Endothelial cell of umbilical vein (primary cell): Measurements from ENCODE around the gene MUTYH. TPM values are rescaled to one million over a fixed set of nuclear protein-coding genes. Genes with fewer than 3 reads are reported as not detected.

Source experiments
- BruUV-seq: library from RNA; stranded (reverse); fragments of 400-500 nt; replicated peaks from 2 replicates; lab custom pipeline; 2021; lab: Mats Ljungman, UMichigan
- CTCF ChIA-PET: fragments of 300-600, 350-600 bp; sonication (Branson Sonifier 250); formaldehyde crosslinking; loops from one replicate; lab custom pipeline; 2021; ENCODE audit warnings: antibody characterized with exemption, inconsistent platforms; lab: Charles Lee
- POLR2A ChIA-PET: fragments of 300-600, 350-600 bp; sonication (Branson Sonifier 250); formaldehyde crosslinking; loops from one replicate; lab custom pipeline; 2021; ENCODE audit warnings: antibody characterized with exemption, inconsistent platforms; lab: Charles Lee
- DNase-seq: peaks from one replicate; pipeline ENCODE4 v3.0.0-alpha.2; 2011; ENCODE audit warnings: low read depth, low spot score
- FAIRE-seq: peaks from 2 replicates; lab custom pipeline; 2011; peaks lifted over from hg19 to GRCh38; lab: Jason Lieb, UNC
- H2AFZ ChIP-seq: 2 replicates; pipeline ENCODE4 v1.6.0; 2012; ENCODE audit warnings: low read depth, low read length, control low read depth, inconsistent platforms
- H3K27ac ChIP-seq: 2 replicates; pipeline ENCODE4 v1.5.1; 2011; ENCODE audit warnings: low read depth, mild to moderate bottlenecking, control low read depth, low read length, moderate library complexity; ENCODE audit not compliant: insufficient read depth
- H3K27me3 ChIP-seq, 2 experiments: 2 replicates each; pipeline versions ENCODE4 v1.6.0 to v1.6.1; 2011; ENCODE audit warnings: low read length in 2 of 2, mixed read lengths in 1 of 2; ENCODE audit not compliant: control insufficient read depth in 2 of 2, insufficient read depth in 2 of 2
- H3K36me3 ChIP-seq, 2 experiments: 2 replicates in 1 of 2; 3 replicates in 1 of 2; pipeline ENCODE4 v1.5.1; 2011; ENCODE audit warnings: low read length in 2 of 2, mild to moderate bottlenecking in 1 of 2, moderate library complexity in 1 of 2; ENCODE audit not compliant: control insufficient read depth in 2 of 2, insufficient read depth in 2 of 2; ENCODE audit errors: extremely low read depth in 1 of 2
- H3K4me1 ChIP-seq: 3 replicates; pipeline ENCODE4 v1.5.1; 2011; ENCODE audit warnings: mild to moderate bottlenecking, low read length; ENCODE audit not compliant: control insufficient read depth, insufficient read depth; ENCODE audit errors: extremely low read depth
- H3K4me2 ChIP-seq: 2 replicates; pipeline ENCODE4 v1.6.1; 2011; ENCODE audit warnings: low read length, control low read depth, mixed read lengths; ENCODE audit not compliant: insufficient read depth
- H3K4me3 ChIP-seq, 3 experiments: fragments of 200-600 bp in 1 of 3; sonication (generic), shearing (Covaris generic) in 1 of 3; replicated peaks in 1 of 3; 2 replicates each; pipeline ENCODE4 v1.5.1; 2011 to 2016; ENCODE audit warnings: control low read depth in 3 of 3, low read length in 3 of 3, mild to moderate bottlenecking in 2 of 3, inconsistent platforms in 1 of 3, low read depth in 1 of 3, moderate library complexity in 1 of 3; ENCODE audit not compliant: insufficient read depth in 1 of 3
- H3K79me2 ChIP-seq: 2 replicates; pipeline ENCODE4 v1.6.0; 2012; ENCODE audit warnings: low read length, inconsistent platforms; ENCODE audit not compliant: control insufficient read depth, insufficient read depth
- H3K9ac ChIP-seq: replicated peaks from 2 replicates; pipeline ENCODE3; 2011; ENCODE audit warnings: low read length, control low read depth; ENCODE audit not compliant: insufficient read depth; ENCODE audit errors: extremely low read depth
- H3K9me1 ChIP-seq: replicated peaks from 3 replicates; pipeline ENCODE4 v1.6.0; 2011; ENCODE audit warnings: mild to moderate bottlenecking, low read length; ENCODE audit not compliant: control insufficient read depth, insufficient read depth; ENCODE audit errors: extremely low read depth
- H3K9me3 ChIP-seq: replicated peaks from 2 replicates; pipeline ENCODE4 v1.5.1; 2012; ENCODE audit warnings: low read length, inconsistent platforms; ENCODE audit not compliant: control insufficient read depth, insufficient read depth
- H4K20me1 ChIP-seq: replicated peaks from 2 replicates; pipeline ENCODE3; 2011; ENCODE audit warnings: mild to moderate bottlenecking, low read length; ENCODE audit not compliant: control insufficient read depth, insufficient read depth; ENCODE audit errors: extremely low read depth
- CTCF ChIP-seq, 2 donors: IDR thresholded peaks; 1 replicate in 1 of 2; 2 replicates in 1 of 2; pipeline ENCODE4 v1.5.1; 2011; ENCODE audit warnings: low read length in 2 of 2, mild to moderate bottlenecking in 2 of 2, moderate library complexity in 2 of 2, control low read depth in 1 of 2, inconsistent platforms in 1 of 2, low read depth in 1 of 2; ENCODE audit not compliant: insufficient read depth in 1 of 2; ENCODE audit errors: extremely low read depth in 1 of 2
- EZH2 ChIP-seq: IDR thresholded peaks from 2 replicates; pipeline ENCODE4 v1.6.1; 2012; ENCODE audit warnings: borderline replicate concordance, low read depth, mild to moderate bottlenecking, moderate library complexity, low read length, inconsistent platforms; ENCODE audit not compliant: severe bottlenecking
- FOS ChIP-seq: IDR thresholded peaks from 2 replicates; pipeline ENCODE4 v1.6.1; 2011; ENCODE audit warnings: mild to moderate bottlenecking, low read length, moderate library complexity, borderline replicate concordance; ENCODE audit not compliant: insufficient read depth
- GATA2 ChIP-seq: IDR thresholded peaks from 2 replicates; pipeline ENCODE4 v1.7.0; 2011; ENCODE audit warnings: low read depth, mild to moderate bottlenecking, moderate library complexity, mixed read lengths, low read length; ENCODE audit not compliant: insufficient read length, insufficient read depth
- JUN ChIP-seq: IDR thresholded peaks from 2 replicates; pipeline ENCODE4 v1.6.1; 2011; ENCODE audit warnings: borderline replicate concordance, low read depth; ENCODE audit not compliant: insufficient read length, insufficient read depth
- MAX ChIP-seq: IDR thresholded peaks from 2 replicates; pipeline ENCODE4 v1.6.1; 2011; ENCODE audit not compliant: insufficient read depth, insufficient read length
- MYC ChIP-seq: IDR thresholded peaks from one replicate; pipeline ENCODE4 v1.6.1; 2011; ENCODE audit warnings: mild to moderate bottlenecking, low read depth, low read length
- POLR2A ChIP-seq: IDR thresholded peaks from 2 replicates; pipeline ENCODE4 v1.6.1; 2012; ENCODE audit warnings: low read depth, mild to moderate bottlenecking, control low read depth, low read length
- POLR2AphosphoS5 ChIP-seq: IDR thresholded peaks from 2 replicates; pipeline ENCODE4 v1.6.1; 2012; ENCODE audit warnings: low read depth, mild to moderate bottlenecking, control low read depth, low read length, moderate library complexity; ENCODE audit not compliant: insufficient read depth
- dilution Hi-C: fragments of 300-500 bp; cut with MboI; formaldehyde crosslinking; loops from one replicate; pipeline ENCODE4 v1.15.0; 2019; ENCODE audit warnings: low sequenced_read_pairs; ENCODE audit not compliant: extremely low pct_ligation_motif_present
- intact Hi-C: fragments of 100-400 bp; cut with micrococcal nuclease; formaldehyde crosslinking; loops from one replicate; pipeline ENCODE4 v1.10.0; 2022
- polyA plus RNA-seq, 4 experiments: library from polyadenylated mRNA; depleted of rRNA in 3 of 4; stranded (reverse) in 3 of 4; unstranded in 1 of 4; fragments of >200 nt; gene quantifications; 2 replicates each; pipeline versions ENCODE4 v1.2.1 to v1.2.3, GENCODE V29; 2011 to 2012; ENCODE audit warnings: missing spikeins in 1 of 4
- total RNA-seq: library from RNA; stranded (reverse); gene quantifications from 2 replicates; pipeline ENCODE4 v1.2.3, GENCODE V29; 2021

MUTYH gene
- total and polyA plus RNA-seq, 2 donors (not counting 3 experiments of a cell fraction or from before 2014, with no cell fraction given), result 12.3 to 16.6 TPM

GRCh38 chr1:45303520-45304310 is 36.5 kb downstream of the MUTYH start:
- DNase-seq (peak; percentile 98), FAIRE-seq (peak; percentile 90)
- Histone ChIP-seq H3K9me3 (no peaks in the 10 kb centered on the region), H3K4me1 (peaks cover 14% of the 10 kb centered on the region), H3K4me2 (peak overlapping the region; percentile 54), H3K27ac (peak overlapping the region; percentile 67), H3K9ac (peak overlapping the region; percentile 69), H3K79me2 (no peaks in the 10 kb centered on the region), H2AFZ (peak overlapping the region; percentile 66), H4K20me1 (no peaks in the 10 kb centered on the region), H3K4me3 (peak overlapping the region; percentile 51 to 60 (median 54)), H3K27me3 (no peaks in the 10 kb centered on the region), H3K9me1 (no peaks in the 10 kb centered on the region), H3K36me3 (no peaks in the 10 kb centered on the region)
- POLR2A ChIA-PET, result interaction anchor here (0.6 to 1.3 kb wide), 11 partner anchors 36 to 528 kb away, joined by 3 to 33 read pairs (median 5); partner anchors contain the start of genes HECTD3, MUTYH, PLK3 and PRDX1
- BruUV-seq, result TSS peak; percentile 75
- dilution Hi-C loops (no loop called here), intact Hi-C loops (loop anchor here (1.0 to 5.0 kb wide), 7 partner anchors 23 to 572 kb away; partner anchors contain the start of genes EIF2B3, HPDL, MUTYH and RNU5D-1)
- CTCF ChIA-PET, result interaction anchor here (0.6 to 9.9 kb wide), 26 partner anchors 9 to 629 kb away, joined by 3 to 556 read pairs (median 4); partner anchors contain the start of genes ARMH1, BEST4, HECTD3 and HPDL
- TF ChIP-seq MYC (peak; percentile 31), CTCF (IDR thresholded peaks at IDR 0.05; ENCODE audit: extremely low read depth in 1 of 2, insufficient read depth in 1 of 2, low read depth in 1 of 2, low read length in 2 of 2) (peak; percentile 54 to 74), POLR2AphosphoS5 (peak; percentile 74), POLR2A (peak; percentile 74), MAX (no peak), JUN (no peak), FOS (no peak), GATA2 (no peak), EZH2 (no peak)
